ENCODE measurements around the gene COX11.

DNA sequence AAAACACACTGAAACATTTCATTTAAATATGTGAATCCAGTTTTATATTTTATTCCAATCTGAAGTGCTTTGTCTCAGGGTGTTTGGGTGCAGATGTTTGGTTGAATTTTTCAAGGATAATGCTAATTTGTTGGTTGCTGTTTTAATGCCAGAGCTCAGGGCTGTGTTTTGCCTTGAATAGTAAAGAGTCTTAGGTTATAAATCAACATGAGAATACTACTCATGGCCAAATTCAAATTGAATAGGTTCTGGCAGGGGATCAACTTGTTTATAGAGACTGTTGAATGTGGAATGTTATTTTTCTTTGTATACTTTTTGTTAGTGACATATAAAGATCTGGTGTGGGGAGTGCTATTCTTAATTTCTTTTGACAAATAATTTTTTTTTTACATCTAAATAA lies 49.0 kb downstream of the COX11 start:
- TF ChIP-seq, protein P1, sequence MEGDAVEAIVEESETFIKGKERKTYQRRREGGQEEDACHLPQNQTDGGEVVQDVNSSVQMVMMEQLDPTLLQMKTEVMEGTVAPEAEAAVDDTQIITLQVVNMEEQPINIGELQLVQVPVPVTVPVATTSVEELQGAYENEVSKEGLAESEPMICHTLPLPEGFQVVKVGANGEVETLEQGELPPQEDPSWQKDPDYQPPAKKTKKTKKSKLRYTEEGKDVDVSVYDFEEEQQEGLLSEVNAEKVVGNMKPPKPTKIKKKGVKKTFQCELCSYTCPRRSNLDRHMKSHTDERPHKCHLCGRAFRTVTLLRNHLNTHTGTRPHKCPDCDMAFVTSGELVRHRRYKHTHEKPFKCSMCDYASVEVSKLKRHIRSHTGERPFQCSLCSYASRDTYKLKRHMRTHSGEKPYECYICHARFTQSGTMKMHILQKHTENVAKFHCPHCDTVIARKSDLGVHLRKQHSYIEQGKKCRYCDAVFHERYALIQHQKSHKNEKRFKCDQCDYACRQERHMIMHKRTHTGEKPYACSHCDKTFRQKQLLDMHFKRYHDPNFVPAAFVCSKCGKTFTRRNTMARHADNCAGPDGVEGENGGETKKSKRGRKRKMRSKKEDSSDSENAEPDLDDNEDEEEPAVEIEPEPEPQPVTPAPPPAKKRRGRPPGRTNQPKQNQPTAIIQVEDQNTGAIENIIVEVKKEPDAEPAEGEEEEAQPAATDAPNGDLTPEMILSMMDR (conservative IDR thresholded peaks at IDR 0.05 in 1 of 2, IDR thresholded peaks at IDR 0.05 in 1 of 2; ENCODE audit: extremely low read depth in 1 of 2, insufficient read depth in 1 of 2, low read depth in 1 of 2, low read length in 2 of 2), result no peak
- TF ChIP-seq EZH2 (IDR thresholded peaks at IDR 0.05; ENCODE audit: borderline replicate concordance, low read length), result no peak
